Activated T-cell treated with anti-CD3 and anti-CD28 coated beads, Interleukin-2, amount 50 U/mL, for 4 hours (primary cell): Measurements from ENCODE around the gene COMP. TPM values are rescaled to one million over a fixed set of nuclear protein-coding genes. Genes with fewer than 3 reads are reported as not detected.
A peak's percentile ranks its signal among the peaks of the same experiment; 100 is the strongest.

Experiments used
- ATAC-seq, 2 donors: fragments of 200-7000 bp; cut with Tn5 transposase; one replicate each; pipeline ENCODE4 v1.10.0; 2021
- DNase-seq: peaks from one replicate; pipeline ENCODE4 v3.0.0-alpha.2; 2020
- H3K27me3 Mint-ChIP-seq: one replicate; pipeline ENCODE4 v1.8.0; 2021; ENCODE audit warnings: low read depth, mixed read lengths
- H3K36me3 Mint-ChIP-seq: one replicate; pipeline ENCODE4 v1.8.0; 2022; ENCODE audit warnings: mixed read lengths; ENCODE audit not compliant: insufficient read depth
- H3K4me1 Mint-ChIP-seq: one replicate; pipeline ENCODE4 v1.8.0; 2021; ENCODE audit warnings: low read depth, mixed read lengths
- H3K4me3 Mint-ChIP-seq: one replicate; pipeline ENCODE4 v1.8.0; 2021; ENCODE audit warnings: mild to moderate bottlenecking, moderate library complexity, mixed read lengths
- H3K9me3 Mint-ChIP-seq: one replicate; pipeline ENCODE4 v1.8.0; 2021; ENCODE audit warnings: mixed read lengths
- total RNA-seq, 3 donors: library from RNA; stranded (reverse); gene quantifications; one replicate each; pipeline ENCODE4 v1.2.1, GENCODE V29; 2021

The COMP gene
- total RNA-seq, 3 donors from 2014 or later: not detected

DNA sequence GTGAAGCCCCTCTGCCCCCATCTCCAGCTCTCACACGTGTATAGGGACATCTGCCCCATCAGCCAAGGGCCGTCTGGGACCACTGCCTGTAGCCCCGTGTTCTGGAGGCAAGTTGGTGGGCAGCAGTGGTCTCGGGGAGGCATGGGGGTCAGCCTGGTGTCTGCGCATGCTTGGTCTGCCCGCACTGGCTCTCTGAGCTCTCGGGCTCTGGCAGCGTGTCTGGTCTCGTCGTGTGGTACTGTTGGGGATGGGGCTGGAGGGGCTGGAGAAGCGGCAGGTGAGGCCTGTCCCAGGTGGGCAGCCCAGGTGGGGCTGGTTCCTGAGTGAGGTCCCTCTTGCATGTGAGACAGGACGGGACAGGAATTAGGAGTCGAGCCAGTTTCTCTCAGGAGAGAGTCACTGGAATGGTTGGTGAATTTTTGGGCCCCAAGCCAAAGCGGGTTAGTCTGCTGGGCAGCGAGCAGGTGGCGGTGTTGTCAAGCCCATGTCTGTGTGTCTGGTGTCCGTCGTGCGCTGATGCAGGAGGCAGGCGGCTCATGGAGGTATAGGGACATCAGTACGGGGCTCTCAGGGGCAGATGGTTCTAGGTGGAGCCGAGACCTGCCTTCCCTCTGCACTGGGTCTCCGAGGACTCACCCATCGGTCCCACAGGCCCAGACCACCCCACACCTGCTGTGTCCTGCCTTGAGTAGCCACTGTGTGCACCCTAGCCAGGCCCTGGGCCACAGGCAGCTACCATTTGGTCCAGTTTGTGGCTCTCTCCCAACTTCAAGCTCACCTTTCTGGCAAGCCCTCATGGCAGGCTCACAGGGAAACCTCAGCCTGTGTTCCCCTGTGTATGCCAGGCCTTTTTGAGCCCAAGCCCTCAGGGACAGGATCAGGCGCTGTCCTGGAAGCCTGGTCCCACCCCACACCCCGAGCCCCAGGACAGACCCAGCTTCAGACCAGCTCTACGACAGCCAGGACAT, 18.2 kb downstream of the COMP start:
- DNase-seq (no peak), ATAC-seq (no peak)
- no peaks in the 10 kb centered on the region for H3K27me3 Mint-ChIP-seq
- no peaks in the 10 kb centered on the region for H3K4me1 Mint-ChIP-seq
- no peak overlapping the region for H3K4me3 Mint-ChIP-seq
- H3K9me3 Mint-ChIP-seq: no peaks in the 10 kb centered on the region
- no peaks in the 10 kb centered on the region for H3K36me3 Mint-ChIP-seq

DNA sequence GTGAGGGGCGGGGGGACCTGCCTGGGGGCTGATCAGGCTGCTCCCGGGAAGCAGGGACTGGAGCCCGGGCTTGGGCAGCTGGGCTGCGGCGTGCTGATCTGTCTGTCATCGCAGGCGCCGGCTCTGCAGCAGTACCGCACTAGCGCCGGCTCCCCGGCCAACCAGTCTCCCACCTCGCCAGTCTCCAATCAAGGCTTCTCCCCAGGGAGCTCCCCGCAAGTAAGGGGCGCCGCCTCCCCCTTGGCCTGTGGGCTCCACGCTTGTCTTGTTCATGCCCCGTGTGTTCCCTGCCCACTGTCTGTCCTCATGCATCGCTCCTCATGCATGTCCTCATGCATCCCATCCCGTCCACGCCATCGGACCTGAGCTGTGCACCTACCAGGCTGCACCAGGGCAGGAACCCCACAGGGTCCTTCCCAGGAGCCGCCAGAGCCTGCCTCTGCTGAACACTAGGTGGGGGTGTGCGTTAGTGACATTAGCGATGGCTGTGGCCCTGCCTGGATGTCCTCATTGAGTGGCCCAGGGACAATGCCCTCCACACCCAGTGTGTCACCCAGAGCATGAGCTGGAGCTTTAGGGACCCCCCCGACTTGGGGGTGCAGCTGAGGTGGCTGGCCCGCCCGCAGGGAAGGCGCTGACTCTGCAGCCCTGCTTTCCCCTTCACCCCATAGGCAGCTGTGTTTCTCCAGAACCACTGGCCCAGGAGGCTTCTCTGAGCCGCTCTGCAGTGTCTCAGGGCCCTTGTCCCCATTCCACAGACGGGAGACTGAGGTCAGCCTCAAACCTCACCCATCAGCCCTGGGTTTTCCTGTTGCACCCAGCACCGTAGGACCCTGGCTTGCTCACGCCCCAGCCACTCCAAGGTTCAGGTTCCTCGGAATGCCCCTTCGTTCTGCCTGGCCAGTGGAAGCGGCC, 19.5 kb downstream of the COMP start:
- H3K9me3 Mint-ChIP-seq: no peaks in the 10 kb centered on the region
- H3K4me1 Mint-ChIP-seq: no peaks in the 10 kb centered on the region
- ATAC-seq (no peak), DNase-seq (no peak)
- H3K27me3 Mint-ChIP-seq: no peaks in the 10 kb centered on the region
- H3K4me3 Mint-ChIP-seq: no peak overlapping the region
- H3K36me3 Mint-ChIP-seq: peaks cover 3% of the 10 kb centered on the region

DNA sequence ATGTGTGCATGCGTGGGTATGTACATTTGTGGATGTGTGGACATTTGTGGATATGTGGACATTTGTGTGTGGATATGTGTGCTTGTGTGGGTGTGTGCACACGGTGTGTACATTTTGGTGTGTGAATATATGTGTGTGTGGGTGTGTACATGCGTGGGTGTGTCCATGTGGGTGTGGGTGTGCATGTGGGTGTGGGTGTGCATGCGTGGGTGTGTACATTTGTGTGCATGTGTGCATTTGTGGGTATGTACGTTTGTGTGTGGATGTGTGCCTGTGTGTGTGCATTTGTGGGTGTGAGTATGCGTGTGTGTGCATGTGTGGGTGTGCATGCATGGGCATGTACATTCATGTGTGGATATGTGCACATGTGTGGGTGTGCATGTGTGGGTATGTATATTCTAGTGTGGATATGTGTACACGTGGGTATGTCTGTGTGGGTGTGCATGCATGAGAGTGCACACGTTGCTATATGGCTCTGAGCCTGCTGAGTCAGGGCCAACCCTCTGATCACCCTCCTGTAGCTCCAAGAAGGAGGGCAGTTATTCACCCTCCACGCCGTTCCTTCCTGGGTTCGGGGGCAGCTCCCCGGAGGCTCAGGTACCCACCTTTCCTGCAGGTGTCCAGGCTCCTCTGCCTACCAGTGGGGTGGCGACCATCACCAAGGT, 20.3 kb downstream of the COMP start:
- Mint-ChIP-seq H3K9me3 (no peaks in the 10 kb centered on the region), H3K4me1 (no peaks in the 10 kb centered on the region), H3K36me3 (peaks cover 3% of the 10 kb centered on the region), H3K27me3 (no peaks in the 10 kb centered on the region), H3K4me3 (no peak overlapping the region)
- DNase-seq (no peak), ATAC-seq (no peak)

DNA sequence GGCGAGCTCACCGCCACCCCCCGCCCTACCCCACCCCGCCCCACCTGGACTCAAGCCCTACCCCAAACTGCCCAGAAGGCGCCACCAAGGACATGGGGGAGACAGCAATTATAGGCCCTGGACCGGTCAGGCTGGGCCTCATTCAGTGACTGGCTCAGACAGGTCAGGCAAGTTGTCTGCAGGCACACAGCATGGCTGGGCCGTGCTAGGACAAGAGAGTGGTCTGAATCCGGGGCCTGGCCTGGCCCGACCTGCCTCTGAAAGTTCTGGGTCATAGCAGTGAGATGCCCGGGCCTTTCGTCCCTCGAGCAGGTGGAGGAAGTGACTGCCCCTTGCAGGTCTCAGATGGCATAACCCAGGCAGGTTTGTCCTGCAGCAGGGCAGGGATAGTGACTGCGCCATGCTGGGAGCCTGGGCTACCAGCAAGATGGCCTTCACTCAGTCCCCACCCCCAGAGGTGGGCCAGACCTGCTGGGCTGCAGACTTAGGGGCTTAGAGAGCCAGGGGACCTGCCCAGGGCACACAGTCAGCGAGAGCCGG, 21.0 kb downstream of the COMP start:
- Mint-ChIP-seq H3K4me3 (no peak overlapping the region), H3K4me1 (no peaks in the 10 kb centered on the region), H3K9me3 (no peaks in the 10 kb centered on the region), H3K36me3 (peaks cover 3% of the 10 kb centered on the region), H3K27me3 (no peaks in the 10 kb centered on the region)
- ATAC-seq: no peak
- no peak for DNase-seq

DNA sequence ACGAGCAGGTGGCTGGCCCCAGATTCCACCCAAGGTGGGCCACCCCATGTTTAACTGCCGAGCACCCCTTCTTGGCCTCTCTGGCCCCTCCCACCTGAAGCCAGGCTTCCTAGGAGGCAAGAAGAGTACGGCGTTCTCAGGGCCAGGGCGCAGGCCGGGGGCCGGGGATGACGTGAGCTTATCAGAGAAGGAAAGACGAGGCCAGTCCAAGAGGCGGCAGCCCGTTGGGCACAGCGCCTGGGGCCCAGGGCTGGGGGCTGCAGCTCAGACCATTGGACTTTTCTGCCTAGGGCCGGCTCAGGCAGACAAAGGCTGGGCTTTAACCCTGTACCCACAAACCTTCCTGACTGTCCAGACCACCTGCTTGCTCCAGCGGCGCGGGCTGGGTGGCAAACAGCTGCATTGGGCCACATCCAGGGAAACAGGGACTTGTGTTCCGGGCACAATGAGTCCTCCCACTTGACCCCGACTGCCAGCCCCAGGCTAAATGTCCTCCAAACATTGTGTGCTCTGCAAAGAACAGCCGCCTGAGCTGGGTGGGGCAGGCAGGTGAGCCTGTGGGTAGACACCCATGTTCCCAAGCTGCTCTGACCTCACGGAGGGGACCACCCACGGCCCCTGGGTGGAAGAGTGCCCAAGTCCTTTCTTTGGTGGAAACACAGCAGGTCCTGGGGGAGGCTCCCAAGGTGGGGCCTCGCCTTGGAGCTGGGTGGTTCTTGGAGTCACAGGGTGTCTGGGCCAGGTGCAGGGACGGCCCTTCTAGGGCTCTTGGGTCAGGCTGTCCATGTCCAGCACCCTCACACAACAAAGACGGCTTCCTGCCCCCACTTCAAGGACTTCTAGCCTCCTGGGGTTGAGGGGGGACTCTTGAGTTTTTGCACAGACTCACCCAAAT, 21.9 kb downstream of the COMP start:
- no peak overlapping the region for H3K4me3 Mint-ChIP-seq
- H3K27me3 Mint-ChIP-seq: no peaks in the 10 kb centered on the region
- no peaks in the 10 kb centered on the region for H3K9me3 Mint-ChIP-seq
- H3K4me1 Mint-ChIP-seq: no peaks in the 10 kb centered on the region
- ATAC-seq (no peak), DNase-seq (no peak)
- peaks cover 3% of the 10 kb centered on the region for H3K36me3 Mint-ChIP-seq

DNA sequence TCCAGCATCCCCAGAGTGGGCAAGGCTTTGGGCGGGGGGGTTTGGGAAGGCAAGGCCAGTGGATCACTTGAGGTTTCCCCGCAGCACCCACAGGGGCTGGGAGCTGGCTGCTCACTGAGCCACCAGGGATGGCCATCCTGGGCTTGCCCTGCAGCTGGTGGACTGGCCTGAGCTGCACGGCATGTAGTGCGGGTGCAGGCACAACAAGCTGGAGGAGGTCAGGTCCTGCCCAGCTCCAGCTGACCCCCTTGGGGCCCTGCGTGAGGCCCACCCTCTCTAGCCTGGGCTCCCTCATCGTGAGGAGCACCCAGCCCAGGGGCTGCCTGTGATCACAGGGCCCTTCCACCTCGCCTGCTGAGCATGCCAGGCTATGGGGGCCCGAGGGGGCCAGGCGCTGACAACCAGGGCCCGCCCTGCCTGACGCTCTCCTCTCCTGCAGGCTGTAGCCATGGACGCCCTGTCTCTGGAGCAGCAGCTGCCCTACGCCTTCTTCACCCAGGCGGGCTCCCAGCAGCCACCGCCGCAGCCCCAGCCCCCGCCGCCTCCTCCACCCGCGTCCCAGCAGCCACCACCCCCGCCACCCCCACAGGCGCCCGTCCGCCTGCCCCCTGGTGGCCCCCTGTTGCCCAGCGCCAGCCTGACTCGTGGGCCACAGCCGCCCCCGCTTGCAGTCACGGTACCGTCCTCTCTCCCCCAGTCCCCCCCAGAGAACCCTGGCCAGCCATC, 22.9 kb downstream of the COMP start:
- H3K9me3 Mint-ChIP-seq: no peaks in the 10 kb centered on the region
- H3K27me3 Mint-ChIP-seq: no peaks in the 10 kb centered on the region
- H3K4me3 Mint-ChIP-seq: no peak overlapping the region
- no peaks in the 10 kb centered on the region for H3K4me1 Mint-ChIP-seq
- no peak for DNase-seq
- peaks cover 3% of the 10 kb centered on the region for H3K36me3 Mint-ChIP-seq
- no peak for ATAC-seq

DNA sequence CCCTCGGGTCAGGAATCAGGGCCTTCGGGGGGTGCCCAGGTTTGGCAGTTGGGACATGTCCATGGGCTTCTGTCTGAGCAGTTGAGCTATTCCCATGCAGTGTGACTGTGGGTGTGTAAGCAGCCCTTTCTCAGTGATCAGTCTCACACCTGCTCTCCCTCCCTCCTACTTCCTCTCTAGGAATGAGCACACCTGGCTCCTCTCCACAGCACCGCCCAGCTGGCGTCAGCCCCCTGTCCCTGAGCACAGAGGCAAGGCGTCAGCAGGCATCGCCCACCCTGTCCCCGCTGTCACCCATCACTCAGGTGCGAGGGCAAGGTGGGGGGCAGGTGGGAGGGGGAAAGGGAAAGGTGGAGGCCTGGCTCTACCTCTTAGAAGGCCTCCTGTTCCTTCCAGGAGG, 25.9 kb downstream of the COMP start:
- ATAC-seq: no peak

DNA sequence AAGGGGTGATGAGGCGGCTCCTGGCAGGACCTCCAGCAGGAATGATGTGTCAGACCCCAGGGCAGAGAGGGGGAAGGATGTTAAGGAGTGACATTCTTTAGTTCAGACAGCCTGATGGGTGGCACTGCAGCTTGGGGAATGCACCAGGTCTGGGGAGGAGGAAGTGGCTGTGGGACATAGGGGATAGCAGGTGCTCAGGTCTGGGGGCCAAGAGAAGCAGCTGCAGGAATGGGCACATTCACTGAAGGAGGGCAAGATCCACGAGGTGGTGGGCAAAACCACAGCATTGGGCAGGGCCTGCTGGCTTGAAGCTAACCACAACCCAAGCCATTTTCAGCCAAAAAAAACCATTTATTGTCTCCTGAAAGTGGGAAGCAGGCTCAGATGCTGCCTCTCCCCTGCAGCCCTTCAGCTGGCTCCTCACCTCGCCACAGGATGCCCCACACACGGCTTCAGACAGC, 26.5 kb downstream of the COMP start:
- Mint-ChIP-seq H3K27me3 (no peaks in the 10 kb centered on the region), H3K9me3 (no peaks in the 10 kb centered on the region), H3K36me3 (peaks cover 3% of the 10 kb centered on the region), H3K4me1 (no peaks in the 10 kb centered on the region), H3K4me3 (no peak overlapping the region)
- no peak for DNase-seq
- no peak for ATAC-seq

More for the DNA sequence above, 25.9 kb downstream of the COMP start:
- no peaks in the 10 kb centered on the region for H3K27me3 Mint-ChIP-seq
- no peaks in the 10 kb centered on the region for H3K9me3 Mint-ChIP-seq
- no peak overlapping the region for H3K4me3 Mint-ChIP-seq
- no peak for DNase-seq
- H3K36me3 Mint-ChIP-seq: peaks cover 3% of the 10 kb centered on the region
- no peaks in the 10 kb centered on the region for H3K4me1 Mint-ChIP-seq

DNA sequence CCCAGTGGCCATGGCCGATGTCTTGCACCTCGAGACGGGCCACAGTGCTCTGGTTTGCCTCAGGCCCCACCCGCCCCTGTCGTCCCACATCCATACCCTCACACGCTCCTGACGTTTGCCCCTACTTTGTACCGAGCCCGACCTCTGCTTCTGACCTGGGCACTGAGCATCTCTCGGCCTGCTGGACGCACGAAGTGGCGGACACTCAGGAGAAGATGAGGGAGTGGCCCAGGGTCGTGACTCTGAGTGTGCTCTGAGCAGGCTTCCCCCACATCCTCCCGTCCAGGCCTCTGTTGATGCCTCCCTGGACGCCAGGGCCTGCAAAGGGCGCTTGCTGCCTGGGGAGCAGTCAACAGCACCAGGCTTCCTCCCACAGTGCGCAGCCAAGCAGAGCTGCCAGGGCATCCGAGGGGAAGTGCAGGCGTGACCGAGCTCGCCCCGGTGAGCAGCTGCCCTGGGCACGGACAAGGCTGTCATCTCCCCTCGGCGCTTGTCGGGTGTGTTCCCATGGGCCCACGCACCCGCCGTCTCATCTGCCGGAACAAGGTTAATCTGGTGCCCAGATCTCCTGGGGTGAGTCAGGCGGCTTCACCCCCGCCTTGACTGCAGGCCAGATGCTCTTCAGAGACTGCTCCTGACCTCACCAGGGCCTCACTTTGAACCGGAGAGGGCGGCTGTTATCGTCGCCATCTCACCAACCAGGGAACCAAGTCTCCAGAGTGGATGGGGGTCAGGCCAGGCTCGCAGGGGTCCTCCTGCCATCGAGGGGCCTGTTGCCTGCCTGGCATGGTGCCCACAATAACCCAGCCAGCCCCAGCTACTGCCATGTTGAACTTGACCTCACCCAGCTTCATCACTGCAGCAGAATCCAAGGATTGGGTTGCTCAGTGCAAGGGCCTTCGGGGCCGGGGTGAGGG, 27.2 kb downstream of the COMP start:
- H3K4me3 Mint-ChIP-seq: no peak overlapping the region
- no peaks in the 10 kb centered on the region for H3K9me3 Mint-ChIP-seq
- peak in 1 of 2 donors; percentile 14 for ATAC-seq
- H3K36me3 Mint-ChIP-seq: peaks cover 3% of the 10 kb centered on the region
- no peaks in the 10 kb centered on the region for H3K27me3 Mint-ChIP-seq
- H3K4me1 Mint-ChIP-seq: no peaks in the 10 kb centered on the region
- no peak for DNase-seq

DNA sequence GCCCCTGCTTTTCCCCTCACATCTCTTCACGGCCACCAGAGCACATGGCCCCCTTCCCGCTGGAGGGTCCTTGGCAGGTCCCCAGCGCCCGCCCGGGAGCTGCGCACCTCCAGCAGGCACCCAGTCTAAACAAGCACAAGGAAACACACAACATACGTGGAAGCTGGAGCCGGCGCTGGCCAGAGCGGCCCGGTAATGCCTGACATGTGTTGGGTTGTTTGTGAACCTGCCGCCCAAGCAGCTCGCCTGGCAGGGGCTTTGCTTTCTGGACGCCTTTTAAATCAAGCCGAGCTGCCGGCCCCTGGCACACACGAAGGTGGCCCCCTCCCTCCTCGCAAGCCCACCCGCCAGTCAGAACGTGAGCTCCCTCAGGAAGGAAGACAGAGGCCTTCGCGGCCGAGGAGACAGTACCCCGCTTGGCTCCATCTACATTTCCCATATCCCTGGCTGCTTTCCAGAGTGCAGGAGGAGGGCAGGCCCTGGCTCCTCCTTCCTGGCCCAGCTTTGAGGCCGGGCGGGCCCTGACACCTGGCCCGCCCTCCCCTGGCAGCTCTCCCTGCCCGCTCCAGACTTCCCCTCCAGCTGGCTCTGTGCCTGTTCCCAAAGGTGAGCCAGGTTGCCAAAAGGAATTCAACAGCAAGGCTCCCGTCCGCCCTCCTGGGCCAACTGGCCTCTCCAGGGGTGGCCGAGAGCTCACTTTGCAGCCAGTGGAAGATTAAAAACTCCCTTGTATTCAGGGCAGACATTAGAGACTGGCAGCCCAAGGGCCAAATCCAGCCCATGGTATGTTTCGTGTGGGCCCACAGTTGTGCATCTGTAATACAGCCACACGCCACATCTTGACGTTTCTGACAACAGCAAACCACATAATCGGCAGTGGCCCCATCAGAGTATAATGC, 28.7 kb downstream of the COMP start:
- no peaks in the 10 kb centered on the region for H3K27me3 Mint-ChIP-seq
- H3K4me3 Mint-ChIP-seq: no peak overlapping the region
- DNase-seq: no peak
- ATAC-seq: no peak
- H3K36me3 Mint-ChIP-seq: peaks cover 3% of the 10 kb centered on the region
- H3K4me1 Mint-ChIP-seq: no peaks in the 10 kb centered on the region
- H3K9me3 Mint-ChIP-seq: no peaks in the 10 kb centered on the region

DNA sequence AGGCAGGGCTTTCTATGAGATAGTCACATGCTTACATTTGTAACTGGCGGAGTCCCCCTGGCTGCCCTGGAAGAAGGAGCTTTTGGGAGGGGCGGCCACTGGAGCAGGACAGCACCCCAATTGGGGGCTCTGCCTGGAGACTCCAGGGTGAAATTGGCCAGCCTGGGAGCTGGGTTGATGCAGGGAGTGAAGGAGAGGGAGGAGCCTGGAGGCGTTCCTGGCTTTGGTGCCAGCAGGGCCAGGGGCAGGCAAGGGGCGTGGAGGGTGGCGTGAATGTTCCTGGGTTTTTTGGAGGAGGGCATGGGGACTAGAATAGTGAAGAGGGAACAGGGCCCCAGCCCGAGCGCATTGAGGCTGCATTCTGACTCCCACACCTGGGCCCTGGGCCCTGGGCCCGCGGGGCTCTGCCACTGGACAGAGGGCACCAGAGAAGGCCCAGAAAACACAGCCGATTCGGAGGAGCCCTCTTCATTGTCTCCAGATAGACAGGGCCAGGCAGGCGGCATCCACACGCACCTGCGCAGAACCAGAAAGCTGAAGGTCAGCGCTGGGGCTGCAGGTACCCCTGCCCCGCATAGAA, 29.5 kb downstream of the COMP start:
- ATAC-seq: no peak
- H3K27me3 Mint-ChIP-seq: no peaks in the 10 kb centered on the region
- H3K36me3 Mint-ChIP-seq: no peaks in the 10 kb centered on the region
- H3K4me3 Mint-ChIP-seq: no peak overlapping the region
- DNase-seq: no peak
- no peaks in the 10 kb centered on the region for H3K9me3 Mint-ChIP-seq
- H3K4me1 Mint-ChIP-seq: no peaks in the 10 kb centered on the region
